ENCODE data around the gene GRPEL1.
A peak's percentile ranks its signal among the peaks of the same experiment; 100 is the strongest.
"Not testable (repeated sequence)": the region's sequence is repeated elsewhere in the genome, so short reads cannot be mapped to it uniquely, and the experiment has no call there.

GRPEL1 gene

DNA sequence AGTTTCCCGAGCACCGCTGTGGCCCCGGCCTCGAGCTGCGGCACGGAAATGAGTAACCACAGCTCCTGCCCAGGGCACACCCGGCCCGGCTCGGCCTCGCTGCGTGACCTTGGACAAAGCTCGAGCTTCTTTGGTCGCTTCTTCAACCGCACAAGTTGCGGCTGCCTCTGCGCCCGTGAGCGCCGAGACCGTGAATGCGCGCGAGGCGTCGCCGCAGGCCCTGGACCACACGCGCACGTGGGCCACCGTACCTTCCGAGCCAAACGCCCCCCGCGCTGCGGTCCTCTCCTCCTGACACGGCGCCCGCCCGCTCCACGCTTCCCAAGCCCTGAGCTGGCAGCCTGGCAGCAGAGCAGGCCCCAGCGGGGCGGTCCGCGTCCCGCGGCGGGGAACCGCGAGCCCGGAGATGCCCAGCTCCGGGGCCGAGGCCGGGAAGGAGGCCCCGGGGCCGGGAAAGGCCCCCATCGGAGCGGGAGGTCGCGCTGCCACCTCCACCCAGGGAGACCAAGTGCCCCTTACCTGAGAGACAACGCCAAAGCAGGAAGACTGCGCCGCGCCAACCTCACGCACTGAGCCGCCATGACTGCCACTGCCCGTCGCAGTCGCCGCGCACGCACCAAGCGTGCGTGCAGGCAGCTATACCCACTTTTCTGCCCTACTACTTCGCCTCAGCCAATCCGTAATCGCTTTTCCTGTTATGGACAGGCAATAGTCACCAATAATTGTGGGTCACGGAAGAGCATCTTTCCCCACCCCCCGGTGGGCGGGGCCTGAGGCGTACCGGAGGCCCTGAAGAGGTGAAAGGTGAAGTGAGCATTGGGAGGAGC lies at the start of gene GRPEL1:
Gene GRPEL1, minus strand, starts transcription at position 613 of the 827 bp plus-strand sequence. Its CDS starts 32 bp downstream, at position 581.
- DNase-seq, result peak; percentile 100

DNA sequence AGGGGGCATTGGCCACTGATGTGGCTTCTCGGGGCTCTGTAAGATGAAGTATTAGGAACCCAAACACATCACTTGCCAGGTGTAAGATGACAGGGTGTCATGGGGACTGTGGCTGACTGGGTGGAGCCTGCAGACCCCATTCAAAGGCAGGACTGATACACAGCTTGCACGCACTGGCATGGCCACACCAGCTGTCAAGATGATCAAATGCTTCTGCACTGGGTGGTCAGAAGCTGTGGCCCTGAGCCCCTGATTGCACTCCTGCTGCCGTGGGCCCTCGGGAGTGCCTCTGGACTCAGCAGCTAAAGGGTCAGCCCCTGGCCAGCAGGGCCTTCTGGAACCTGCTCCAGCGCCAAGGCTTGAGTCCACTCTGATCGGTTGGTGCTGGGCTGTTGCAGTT lies 48.8 kb upstream of the GRPEL1 start:
- no peak for DNase-seq

DNA sequence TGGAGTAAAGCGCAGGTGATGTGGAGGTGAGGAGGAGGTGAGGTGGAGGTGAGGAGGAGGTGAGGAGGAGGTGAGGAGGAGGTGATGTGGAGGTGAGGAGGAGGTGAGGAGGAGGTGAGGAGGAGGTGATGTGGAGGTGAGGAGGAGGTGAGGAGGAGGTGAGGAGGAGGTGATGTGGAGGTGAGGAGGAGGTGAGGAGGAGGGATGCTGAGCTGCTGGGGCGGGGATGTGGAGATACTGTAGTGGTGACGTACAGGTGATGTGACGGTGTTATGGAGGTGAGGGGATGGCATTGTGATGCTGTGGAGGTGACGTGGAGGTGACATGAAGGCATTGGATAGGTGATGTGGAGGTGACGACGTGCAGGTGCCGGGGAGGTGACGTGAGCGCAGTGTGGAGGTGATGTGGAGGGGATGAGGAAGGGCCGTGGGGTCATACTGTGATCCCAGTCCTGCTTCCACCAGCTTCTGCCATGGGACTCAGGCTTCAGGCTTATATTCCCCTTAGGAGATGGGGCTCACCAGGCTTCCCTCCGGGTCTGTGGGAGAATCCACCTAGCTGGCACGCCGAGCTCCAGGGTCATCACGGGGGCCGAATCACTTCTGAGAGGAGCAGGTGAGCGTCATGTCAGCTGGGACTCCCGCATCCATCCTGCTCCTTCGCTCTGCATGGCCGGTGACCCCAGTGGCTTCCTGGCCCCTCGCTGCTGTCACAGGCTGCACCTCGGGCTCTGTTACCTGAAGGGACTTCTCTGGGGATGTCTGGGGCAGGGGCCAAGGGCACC lies 47.9 kb upstream of the GRPEL1 start:
- DNase-seq, result no peak

DNA sequence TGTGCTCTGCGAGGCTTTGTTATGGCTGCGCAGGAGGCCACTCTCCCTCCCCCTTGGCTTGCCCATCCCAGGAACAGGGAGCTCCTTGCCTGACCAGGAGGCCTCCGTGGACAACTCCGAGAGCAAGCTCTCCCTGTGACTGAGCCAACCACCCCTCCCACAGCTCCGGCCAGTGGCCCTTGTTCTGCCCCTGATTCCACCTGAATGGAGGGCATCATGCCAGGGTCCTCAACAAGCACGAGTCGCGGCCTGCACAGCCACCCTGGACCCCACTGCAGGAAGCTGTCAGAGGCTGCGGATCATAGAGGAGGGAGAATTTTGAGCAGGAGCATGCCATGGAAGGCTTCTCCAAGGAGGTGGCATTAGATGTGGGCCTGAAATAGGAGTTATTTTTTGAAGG lies 44.8 kb upstream of the GRPEL1 start:
- DNase-seq, result no peak

DNA sequence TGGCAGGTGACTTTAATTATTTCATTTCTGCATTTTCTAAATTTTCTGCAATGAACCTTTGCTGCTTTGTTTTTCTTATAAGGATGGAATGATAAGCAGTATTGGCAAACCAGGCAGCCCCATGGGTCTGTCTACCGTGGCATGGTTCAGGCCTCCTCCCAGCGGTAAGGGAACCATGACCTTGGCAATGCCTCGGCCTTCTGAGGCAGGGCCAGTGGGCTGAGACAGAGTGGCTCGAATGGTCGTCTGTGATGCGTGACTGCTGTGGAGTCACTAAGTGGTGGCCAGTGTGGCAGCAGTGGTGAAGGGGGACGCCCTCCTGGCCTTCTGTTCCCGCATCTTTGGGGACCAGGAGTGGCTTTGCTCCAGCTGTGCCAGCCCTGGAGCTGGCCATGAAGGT lies 43.6 kb upstream of the GRPEL1 start:
- no peak for DNase-seq

DNA sequence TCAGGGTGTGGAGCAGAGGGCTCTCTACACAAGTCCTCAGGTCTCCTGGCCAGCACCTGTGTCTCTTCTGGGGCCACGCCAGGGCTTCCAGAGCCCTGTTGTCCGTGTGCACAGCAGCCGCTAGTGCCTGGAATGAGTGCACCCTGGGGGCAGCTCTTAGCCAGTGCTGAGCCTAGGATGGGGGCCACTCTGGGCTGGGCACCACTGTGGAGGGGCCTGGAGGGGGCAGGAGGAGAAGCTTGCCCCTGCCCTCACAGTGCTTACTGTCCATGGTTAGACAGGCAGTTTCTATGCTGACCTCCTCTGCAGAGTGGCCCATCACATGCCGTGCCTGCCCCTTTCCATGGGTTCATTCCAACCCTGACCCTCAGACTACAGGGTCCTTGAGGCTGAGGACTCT lies 42.7 kb upstream of the GRPEL1 start:
- DNase-seq, result no peak

DNA sequence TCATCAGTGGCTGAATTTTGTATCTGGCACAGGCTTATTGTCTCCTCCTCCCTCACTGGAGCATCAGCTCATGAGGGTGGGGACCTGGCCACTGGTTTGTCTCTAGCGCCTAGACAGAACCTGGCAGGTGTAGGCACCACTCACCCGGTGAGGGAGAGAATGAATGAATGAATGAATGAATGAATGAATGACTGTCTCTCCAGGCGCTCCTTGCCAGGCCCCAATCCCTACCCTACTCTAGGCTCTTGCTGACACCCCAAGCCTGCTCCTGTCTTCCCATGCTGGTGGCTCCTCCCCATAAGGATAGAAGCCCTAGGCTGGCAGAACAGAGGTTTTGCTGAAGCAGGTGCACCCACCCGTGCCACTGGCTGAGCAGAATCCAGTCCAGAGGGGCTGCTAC lies 41.3 kb upstream of the GRPEL1 start:
- no peak for DNase-seq

DNA sequence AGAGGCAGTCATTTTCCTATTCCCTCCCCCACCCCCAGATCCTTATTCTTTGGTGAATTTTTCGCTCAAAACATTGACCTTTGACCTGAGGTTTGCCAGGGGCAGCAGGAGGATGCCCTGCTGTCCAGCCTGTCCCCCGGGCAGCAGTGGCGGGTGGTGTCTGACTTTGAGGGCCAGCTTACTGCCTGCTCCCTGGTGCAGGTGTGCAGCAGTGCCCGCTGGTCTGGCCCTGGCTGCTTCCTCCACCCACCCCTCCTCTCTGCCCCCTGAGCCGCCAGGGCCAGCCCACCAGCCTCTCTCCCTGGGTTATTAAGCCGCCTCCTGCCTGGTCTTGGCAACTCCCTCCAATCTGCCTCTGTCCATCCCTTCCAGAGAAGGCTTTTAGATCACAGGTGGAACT lies 40.8 kb upstream of the GRPEL1 start:
- DNase-seq, result no peak

DNA sequence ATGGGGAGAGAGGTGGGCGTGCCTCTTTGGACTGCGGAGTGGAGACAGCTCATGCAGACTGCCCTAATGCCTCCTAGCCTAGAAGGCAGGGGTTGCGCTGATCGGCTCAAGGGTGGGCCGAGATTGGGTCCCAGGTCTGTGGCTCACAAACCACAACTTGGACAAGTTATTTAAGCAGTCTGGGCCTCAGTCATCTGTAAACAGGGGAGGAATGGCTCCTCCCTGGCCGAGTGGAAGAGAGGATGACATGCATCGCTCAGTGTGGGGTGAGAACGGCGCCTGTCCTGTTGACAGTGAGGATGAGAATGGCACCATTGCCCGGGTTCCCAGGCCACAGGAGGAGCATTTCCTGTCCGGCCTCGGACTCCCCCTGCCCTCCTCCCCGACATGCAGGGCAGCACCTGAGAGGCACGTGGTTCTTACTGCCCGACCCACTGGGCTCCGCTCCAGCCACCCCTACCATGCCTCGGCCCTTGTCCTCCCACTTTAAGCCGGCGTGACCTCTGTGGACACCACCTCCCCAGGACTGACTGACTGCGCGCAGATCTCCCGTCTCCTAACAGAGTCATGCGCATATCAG lies 40.3 kb upstream of the GRPEL1 start:
- no peak for DNase-seq

DNA sequence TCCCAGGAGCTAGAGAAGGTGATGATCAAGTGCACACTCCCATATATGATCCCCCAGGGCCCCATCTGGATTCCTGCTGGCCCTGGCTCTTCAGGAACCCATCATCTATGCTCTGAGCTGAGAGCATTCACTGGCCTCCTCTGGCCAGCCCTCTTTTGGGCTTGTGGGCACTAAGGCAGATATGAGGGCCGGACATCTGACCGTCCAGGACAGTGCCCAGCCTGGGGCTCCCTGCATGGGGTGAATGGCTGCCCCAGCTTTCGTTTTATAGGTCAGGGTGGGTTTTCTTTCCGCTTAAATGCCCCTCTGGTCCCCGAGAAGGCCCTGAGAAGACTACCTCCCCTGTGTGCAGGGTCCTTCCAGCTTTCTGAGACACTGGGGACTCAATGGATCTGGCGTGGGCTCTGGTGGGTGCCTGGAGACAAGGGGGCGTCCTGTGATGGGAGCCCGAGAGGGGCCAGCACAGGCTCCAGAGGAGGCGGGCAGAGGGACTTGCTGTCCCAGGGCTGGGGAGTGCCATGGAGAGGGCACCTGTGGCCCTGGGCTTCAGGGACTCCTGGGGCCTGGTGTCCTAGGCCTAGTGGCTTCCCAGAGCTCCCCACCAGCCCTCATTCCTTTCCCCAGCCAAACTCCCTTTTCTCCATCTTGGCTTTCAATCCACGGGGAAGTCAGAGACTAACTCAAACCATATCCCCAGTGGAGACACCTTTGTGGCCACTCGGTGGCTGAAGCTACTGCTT lies 39.5 kb upstream of the GRPEL1 start:
- no peak for DNase-seq

DNA sequence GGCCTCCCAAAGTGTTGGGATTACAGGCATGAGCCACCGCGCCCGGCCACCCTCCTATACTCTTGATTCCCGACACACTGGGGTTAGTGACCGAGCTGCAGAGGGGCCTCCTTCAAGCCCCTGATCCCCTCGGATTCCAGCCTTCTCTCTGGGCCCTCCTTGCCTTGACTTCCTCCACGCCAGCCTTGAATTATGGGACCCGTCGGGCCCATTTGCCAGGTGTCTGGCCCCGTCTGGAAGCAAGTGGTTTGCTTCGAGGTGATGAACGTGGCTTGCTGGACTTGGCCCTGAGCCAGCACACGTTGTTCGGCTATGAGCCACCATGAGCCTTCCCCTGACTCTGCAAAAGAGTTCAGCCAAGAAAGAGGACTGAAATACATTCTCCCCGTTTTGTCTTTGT lies 37.4 kb upstream of the GRPEL1 start:
- DNase-seq, result no peak

DNA sequence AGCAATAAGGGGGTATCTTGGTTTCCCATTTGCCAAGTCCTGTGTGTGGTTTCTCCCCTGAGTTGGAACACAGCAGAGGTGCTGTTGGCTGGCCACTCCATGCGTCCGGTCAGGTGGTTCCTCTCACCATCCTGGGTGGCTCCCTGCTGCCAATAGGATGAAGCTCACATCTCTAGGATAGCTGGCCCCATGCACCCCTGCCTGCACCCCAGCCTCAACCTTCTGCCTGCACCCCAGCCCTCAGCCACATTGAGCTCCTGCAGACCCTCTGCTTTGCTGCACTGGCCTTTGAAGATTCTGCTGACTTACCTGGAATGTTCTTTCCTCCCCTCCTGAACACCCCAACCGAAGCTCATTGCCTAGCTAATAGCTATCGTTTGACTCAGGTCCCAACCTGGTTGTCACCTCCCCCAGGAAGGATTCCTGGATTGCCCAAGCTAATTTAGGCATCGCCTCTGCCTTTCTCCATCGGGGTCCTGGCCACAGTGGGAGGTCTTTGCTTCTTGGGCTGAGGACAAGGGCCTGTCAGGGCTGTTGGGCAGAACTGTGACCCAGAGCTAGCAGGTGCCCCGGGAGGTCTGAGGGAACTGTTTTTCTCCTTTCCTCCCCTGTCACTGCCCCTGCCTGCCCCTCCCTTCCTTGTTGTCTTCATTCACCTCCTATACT lies 36.6 kb upstream of the GRPEL1 start:
- DNase-seq, result no peak

DNA sequence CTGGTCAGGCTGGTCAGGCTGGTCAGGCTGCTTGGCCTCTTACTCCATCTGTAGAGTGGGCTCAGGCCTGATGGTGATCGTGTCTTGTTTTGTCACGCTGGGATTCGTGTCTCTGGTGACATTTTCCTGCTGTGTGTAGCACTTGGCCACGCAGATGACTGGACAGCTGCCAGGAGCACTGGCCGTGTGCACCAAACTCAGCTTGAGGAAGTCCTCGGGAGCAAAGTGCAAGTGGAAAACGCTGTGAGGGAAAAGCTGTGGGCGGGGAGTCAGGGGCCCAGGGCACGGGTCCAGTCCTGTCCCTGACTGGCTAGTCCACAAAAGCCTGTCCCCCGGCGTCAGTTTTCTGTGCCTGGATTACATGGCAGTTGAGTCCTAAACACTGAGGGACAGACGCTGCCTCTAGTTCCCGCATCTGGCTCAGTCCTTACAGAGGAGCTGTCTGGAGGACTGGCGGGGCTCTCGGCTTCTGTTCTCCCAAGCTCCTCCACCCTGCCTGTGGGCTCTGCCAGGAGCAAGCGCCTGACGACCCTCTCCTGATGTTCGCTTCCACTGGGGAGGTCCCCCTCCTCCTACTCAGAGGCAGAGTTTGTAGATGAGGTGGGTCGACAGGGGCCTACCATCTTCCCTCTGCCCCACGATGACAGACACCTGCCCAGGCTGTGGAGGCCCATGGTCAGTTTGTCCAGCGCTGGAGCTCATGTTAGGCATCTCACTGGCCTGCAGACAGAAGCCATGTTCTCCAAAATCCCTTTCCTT lies 35.9 kb upstream of the GRPEL1 start:
- DNase-seq, result peak; percentile 75

DNA sequence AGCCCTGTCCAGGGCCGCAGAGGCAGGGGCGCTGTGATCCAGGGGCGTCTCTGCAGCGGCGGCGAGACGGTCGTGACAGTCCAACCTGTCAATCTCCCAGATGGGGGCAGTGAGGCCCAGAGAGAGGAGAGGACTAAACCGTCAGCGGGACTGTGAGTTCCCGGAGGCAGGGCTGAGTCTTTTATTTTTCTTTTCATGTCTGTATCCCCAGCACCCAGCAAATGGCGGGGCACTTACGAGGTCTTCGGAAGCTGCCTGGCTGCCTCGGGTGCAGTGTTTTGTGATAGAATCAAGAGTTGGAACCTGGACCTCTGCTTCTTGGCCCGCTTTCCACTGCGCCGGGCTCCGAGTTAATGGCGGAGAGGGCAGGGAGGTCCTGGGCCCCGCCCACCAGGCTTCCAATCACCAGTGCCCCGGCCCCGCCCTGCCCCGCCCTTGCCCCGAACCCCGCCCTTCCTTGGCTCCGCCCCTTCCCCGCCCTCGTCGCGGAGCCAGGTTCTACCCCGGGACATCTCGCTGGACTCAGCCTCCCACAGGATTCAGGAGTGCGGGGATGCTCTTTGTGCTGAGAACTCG lies 35.3 kb upstream of the GRPEL1 start:
- DNase-seq, result peak; percentile 87

DNA sequence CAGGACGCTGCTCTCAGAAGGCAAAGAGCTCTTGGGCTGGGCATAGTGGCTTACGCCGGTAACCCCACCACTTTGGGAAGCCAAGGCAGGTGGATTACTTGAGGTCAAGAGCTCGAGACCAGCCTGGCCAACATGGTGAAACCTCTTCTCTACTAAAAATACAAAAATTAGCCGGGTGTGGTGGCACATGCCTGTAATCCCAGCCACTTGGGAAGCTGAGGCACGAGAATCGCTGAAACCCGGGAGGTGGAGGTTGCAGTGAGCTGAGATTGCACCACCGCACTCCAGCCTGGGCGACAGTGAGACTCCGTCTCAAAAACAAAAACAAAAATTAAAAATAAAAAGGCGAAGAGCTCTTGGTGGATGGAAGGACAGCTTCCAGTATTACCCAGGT lies 34.6 kb upstream of the GRPEL1 start:
- DNase-seq, result not testable (repeated sequence)

DNA sequence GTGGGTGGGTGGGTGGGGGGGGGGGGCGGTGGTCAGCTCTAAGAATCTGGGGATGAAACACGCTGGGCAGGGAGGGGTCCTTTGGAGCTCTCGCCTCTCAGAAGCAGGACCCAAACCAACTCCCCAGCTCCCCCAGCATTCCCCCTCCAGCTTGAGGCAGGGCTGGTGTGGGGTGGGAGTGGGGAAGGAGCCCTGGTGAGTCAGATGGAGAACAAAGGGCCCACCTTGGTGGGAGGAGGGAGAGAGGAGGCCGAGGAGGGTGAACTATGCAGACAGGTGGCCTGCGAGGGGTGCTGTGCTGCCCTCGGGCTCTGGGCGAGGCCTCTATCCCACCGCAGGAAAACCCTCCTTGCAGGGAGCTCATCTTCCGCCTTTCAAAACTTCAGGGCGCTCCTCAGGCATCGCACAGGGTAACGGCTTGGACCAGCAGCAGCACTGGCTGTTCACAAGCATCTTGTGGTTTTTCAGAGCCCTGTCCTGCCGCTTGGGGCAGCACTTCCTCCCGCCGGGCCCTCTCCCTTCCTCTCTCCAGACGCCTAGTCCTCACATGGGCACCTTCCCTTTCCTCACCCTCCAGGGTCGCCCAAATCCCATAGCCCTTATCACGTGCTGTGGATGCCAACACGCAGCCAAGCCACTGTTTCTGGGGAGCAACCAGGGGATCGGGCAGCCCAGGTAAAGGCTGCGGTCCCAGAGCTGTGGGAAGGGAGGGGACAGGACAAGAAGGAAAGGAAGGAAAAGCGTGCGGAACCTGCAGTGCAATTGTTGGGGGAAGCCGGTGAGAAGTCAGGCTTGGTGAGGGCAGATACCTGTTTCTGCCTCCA lies 34.0 kb upstream of the GRPEL1 start:
- peak; percentile 92 for DNase-seq

DNA sequence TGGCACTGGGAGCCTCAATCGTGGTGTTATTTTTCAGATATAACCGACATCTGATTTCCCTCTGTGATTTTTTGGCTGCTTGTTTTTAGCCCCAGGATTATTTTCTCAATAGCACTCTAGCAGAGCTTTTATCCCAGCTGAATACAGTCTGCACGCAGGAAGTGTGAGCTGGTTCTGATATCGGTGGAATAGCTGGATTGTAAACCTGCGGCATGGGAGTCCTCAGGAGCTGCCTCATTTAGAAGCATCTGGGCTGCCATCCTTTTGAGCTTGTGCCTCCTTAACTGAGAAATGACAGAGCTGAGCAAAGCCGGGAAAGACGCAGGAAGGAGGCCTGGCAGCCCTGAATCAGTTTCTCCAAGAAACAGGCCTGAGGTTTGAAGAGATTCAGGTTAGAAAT lies 28.4 kb upstream of the GRPEL1 start:
- DNase-seq, result no peak

DNA sequence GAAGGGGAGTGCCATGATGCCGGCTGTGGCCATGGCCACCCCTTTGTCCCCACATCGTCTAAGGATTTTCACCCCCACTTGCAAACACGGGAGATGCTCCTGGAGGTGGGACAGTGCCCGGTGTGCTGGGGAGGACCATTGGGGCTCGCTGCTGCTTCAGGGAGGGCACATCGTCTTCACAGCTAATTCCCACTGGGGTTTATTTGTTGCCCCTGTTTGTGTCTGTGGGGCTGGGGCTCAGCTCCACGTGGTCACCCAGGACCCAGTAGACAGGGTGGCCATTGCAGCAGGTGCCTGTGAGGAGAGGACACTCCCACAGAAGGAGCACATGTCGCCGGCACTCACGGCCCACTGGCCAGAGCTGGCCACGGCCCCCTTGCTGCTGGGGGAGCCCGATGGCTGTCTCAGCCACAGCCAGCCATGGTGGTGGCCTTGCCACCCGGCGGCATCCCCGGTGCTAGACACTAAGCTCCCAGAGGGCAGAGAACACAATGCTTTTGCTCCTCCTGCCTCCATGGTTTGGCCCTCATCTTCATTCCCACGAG lies 27.8 kb upstream of the GRPEL1 start:
- no peak for DNase-seq

DNA sequence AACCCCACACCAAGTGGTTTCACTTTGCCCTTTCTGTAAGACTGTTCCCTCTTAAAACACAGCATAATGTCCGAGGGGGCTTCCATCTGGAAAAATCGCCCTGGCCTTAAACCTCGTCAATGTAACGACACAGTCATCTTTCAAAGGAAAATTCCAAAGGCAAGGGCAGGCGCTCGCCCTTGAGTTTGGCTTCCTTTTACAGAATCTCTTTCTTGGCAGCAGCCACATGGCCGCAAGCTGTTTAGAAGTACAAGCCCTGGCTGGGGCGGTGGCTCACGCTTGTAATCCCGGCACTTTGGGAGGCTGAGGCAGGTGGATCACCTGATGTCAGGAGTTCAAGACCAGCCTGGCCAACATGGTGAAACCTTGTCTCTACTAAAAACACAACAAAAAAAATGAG lies 27.1 kb upstream of the GRPEL1 start:
- DNase-seq, result no peak

DNA sequence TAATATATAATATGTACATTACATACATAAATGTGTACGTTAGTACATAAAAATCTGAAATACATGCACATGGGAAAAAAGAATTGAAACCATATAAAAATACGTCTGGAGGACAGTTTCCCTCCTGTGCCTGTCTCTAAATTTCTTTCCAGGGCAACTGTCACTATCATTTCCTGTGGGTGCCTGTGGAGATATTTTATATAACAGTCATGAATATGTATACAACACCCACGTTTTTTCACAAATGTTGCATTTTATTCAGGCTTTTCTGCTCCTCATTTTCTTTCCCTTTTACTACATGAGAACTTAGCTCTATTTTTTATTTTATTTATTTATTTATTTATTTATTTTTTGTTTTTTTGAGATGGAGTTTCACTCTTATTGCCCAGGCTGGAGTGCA lies 24.2 kb upstream of the GRPEL1 start:
- DNase-seq, result no peak
